Tibial artery (tissue), 4 donors: Measurements from ENCODE around the gene NOC4L.

Experiments used
- DNase-seq, 2 donors: peaks; one replicate each; pipeline ENCODE4 v3.0.0-alpha.2; 2019
- H3K27ac ChIP-seq, 2 donors: fragments of 200-600 bp; sonication (generic) in 1 of 2; 1 replicate in 1 of 2; 2 replicates in 1 of 2; pipeline ENCODE4 v1.5.1; 2018 to 2019; ENCODE audit warnings: mild to moderate bottlenecking in 1 of 2
- H3K27me3 ChIP-seq, 2 donors: fragments of 200-600 bp; sonication (generic) in 1 of 2; one replicate each; pipeline versions ENCODE4 v1.5.1 to v1.6.0; 2016 to 2019
- H3K36me3 ChIP-seq, 3 donors: fragments of 200-600 bp; sonication (generic) in 2 of 3; one replicate each; pipeline ENCODE4 v1.5.1; 2016 to 2019; ENCODE audit warnings: mild to moderate bottlenecking in 2 of 3
- H3K4me1 ChIP-seq, 4 donors: fragments of 200-600 bp; sonication (generic) in 2 of 4; 1 replicate in 3 of 4; 2 replicates in 1 of 4; pipeline ENCODE4 v1.5.1; 2016 to 2019
- H3K4me3 ChIP-seq, 2 donors: fragments of 200-600 bp; sonication (generic) in 1 of 2; 1 replicate in 1 of 2; 2 replicates in 1 of 2; pipeline ENCODE4 v1.5.1; 2018 to 2019; ENCODE audit warnings: mild to moderate bottlenecking in 2 of 2
- H3K9me3 ChIP-seq, 3 donors: fragments of 200-600 bp; sonication (generic) in 1 of 3; one replicate each; pipeline ENCODE4 v1.5.1; 2016 to 2019
- intact Hi-C: fragments of 100-400 bp; cut with DNase I; formaldehyde crosslinking; loops from one replicate; pipeline ENCODE4 v1.15.0; 2023; ENCODE audit warnings: low total_unique reads
- TF ChIP-seq, protein P1 (sequence below), 2 experiments: fragments of 200-600 bp in 1 of 2; fragments of 450-650 bp in 1 of 2; IDR thresholded peaks; one replicate each; pipeline ENCODE4 v1.5.1; 2017 to 2019; ENCODE audit warnings: antibody characterized with exemption in 2 of 2, mild to moderate bottlenecking in 1 of 2, moderate library complexity in 1 of 2

Gene NOC4L

DNA sequence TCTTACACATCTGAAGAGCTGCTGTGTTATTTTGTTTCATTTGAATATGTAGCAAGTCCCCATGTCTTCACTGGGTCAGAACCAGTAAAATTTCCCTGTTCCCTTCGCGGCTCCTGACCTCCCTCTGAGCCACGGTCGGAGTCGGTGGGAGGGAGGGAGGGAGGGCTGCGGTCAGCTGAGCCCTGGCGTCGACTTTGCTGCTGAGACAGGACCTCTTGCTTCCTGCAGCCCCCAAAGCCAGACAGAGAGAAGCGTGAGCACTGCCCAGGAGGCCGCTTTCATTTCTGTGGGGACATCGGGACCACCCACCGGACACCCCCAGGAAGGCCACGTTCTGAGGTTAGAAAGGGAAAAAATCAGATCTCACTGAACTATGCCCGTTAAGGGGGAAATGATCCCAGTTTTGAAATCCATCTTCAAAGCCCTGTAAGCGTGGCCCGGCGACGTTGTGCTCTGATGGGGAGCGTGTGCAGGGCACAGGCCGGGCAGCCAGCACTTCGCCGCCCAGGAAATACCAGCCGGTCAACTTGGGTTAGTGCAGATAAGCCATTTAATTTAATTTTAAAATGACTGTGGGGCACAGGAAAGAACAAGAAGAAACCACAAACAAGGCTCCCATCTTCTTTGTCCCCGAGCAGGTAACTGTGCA, 42.1 kb downstream of the NOC4L start:
- Histone ChIP-seq H3K4me3 (peak overlapping the region; percentile 3 to 8), H3K4me1 (peaks cover 0 to 21% (median 15%) of the 10 kb centered on the region in 4 donors), H3K9me3 (peaks cover 0 to 53% (median 25%) of the 10 kb centered on the region in 3 donors), H3K27ac (no peak overlapping the region), H3K36me3 (no peaks in the 10 kb centered on the region), H3K27me3 (peaks cover 0 to 11% of the 10 kb centered on the region in 2 donors)
- no peak for DNase-seq
- intact Hi-C loops, result no loop called here
- TF ChIP-seq, protein P1, sequence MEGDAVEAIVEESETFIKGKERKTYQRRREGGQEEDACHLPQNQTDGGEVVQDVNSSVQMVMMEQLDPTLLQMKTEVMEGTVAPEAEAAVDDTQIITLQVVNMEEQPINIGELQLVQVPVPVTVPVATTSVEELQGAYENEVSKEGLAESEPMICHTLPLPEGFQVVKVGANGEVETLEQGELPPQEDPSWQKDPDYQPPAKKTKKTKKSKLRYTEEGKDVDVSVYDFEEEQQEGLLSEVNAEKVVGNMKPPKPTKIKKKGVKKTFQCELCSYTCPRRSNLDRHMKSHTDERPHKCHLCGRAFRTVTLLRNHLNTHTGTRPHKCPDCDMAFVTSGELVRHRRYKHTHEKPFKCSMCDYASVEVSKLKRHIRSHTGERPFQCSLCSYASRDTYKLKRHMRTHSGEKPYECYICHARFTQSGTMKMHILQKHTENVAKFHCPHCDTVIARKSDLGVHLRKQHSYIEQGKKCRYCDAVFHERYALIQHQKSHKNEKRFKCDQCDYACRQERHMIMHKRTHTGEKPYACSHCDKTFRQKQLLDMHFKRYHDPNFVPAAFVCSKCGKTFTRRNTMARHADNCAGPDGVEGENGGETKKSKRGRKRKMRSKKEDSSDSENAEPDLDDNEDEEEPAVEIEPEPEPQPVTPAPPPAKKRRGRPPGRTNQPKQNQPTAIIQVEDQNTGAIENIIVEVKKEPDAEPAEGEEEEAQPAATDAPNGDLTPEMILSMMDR (IDR thresholded peaks at IDR 0.05), result no peak

DNA sequence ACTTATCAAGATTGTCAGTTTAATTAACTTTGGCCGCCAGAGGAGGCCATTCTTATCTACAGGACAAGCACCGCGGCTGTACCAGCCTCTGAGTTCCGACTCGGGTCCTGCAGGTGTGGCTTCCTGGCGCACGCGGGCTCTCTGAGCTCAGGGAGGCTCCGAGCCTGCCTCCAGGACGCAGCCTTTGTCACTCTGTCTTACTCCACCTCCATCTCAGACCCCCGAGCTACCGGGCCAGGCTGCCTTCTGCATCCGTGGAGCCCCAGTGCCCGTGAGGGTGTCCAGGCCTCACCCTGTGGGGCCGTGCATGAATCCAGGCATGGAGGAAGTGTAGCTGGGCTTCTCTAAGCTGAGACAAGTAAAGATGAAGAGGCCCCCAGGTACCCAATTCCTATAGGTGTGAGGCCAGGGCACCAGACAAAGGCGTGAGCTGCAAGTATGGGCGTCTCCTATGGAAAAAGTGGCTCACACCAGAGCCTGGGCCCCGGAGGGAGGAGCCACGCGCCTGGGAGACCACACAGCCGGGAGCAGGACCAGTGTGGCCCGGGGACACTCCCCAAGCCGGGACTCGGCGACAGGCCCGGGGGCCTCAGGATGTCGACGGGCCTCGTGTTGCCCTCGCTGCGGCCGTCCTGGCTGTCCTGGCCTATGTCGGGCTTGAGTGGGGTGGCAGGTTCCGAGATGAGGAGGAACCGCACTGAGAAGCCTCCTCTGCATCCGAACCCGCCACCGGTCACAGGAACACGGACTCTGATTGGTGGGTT, 42.8 kb downstream of the NOC4L start:
- Histone ChIP-seq H3K4me1 (peaks cover 0 to 21% (median 15%) of the 10 kb centered on the region in 4 donors), H3K36me3 (no peaks in the 10 kb centered on the region), H3K9me3 (peaks cover 0 to 53% (median 25%) of the 10 kb centered on the region in 3 donors), H3K27me3 (peaks cover 0 to 4% of the 10 kb centered on the region in 2 donors), H3K4me3 (no peak overlapping the region), H3K27ac (no peak overlapping the region)
- intact Hi-C loops, result no loop called here
- TF ChIP-seq, protein P1 (IDR thresholded peaks at IDR 0.05), result no peak
- no peak for DNase-seq

DNA sequence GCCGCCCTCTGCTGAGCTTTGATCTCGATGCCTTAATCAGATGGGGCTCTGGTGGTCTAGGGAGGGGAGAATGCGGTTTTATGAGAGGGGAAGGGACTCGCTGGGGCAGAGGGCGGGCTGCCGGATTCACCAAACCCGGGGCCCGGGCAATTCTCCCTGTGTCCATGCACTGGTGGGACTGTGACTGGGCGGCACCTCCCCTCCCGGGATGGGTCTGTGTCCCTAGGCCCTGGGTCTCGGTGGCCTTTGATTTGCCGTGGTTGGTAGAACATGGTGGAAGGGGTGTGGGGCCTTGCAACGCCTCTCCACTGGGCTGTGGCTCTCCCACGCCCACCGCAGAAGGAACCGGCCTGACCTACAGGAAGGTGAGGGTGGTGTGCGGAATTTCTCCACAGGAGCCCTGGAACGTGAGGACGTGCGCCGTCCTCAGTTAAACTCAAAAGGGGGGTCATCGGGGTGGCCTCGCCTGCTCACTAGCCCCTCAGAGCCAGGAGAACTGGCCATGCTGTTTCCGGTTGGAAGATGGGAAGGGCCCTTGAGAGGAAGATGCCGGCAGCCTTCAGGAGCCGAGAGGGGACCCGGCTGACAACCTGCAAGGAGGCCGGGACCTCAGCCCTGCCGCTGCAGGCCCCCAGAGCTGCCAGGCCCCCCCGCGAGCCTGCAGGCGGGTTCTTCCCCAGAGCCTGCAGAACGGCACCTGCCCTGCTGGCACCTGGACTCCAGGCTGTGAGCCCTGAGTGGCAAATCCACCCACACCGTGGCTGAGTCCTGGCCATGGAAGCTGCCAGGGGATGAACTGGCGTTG, 43.6 kb downstream of the NOC4L start:
- H3K36me3 ChIP-seq, result no peaks in the 10 kb centered on the region
- intact Hi-C loops, result no loop called here
- H3K4me1 ChIP-seq, result peaks cover 0 to 21% (median 15%) of the 10 kb centered on the region in 4 donors
- no peak overlapping the region for H3K4me3 ChIP-seq
- no peak for DNase-seq
- no peaks in the 10 kb centered on the region for H3K27me3 ChIP-seq
- no peak overlapping the region for H3K27ac ChIP-seq
- TF ChIP-seq, protein P1 (IDR thresholded peaks at IDR 0.05), result no peak
- H3K9me3 ChIP-seq, result peaks cover 0 to 49% (median 21%) of the 10 kb centered on the region in 3 donors

DNA sequence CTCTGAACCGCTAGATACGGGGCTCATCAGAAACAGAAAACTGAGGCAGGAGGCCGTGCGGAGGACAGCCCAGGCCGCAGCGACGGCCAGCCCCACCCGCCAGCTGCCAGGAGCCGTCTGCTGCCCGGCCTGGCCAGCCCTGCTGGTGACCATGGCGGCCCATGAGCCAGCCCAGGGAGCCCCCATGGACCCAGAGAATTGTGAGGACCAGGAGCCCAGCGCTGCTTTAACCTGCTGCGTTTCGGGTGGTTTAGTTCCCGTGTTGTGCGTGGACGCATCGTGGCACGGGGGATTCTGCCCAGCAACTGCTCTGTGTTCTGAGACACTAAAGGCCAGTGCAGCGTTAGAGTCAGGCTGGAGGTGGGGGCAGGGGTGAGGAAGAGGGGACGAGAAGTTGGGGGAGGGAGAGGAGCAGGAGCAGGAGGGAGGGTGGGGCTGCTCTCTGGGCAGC, 44.2 kb downstream of the NOC4L start:
- no peaks in the 10 kb centered on the region for H3K36me3 ChIP-seq
- H3K27ac ChIP-seq, result no peak overlapping the region
- peaks cover 0 to 45% (median 18%) of the 10 kb centered on the region in 3 donors for H3K9me3 ChIP-seq
- TF ChIP-seq, protein P1 (IDR thresholded peaks at IDR 0.05), result no peak
- DNase-seq, result no peak
- peak overlapping the region in 1 of 2 donors; percentile 65 for H3K4me3 ChIP-seq
- H3K4me1 ChIP-seq, result peaks cover 0 to 21% (median 15%) of the 10 kb centered on the region in 4 donors
- H3K27me3 ChIP-seq, result peaks cover 0 to 4% of the 10 kb centered on the region in 2 donors
- intact Hi-C loops, result no loop called here

GRCh38 chr12:132188916-132189325, 44.7 kb downstream of the NOC4L start:
- Histone ChIP-seq H3K27ac (peak overlapping the region; percentile 54 to 70), H3K4me3 (peak overlapping the region; percentile 55 to 65), H3K9me3 (peaks cover 0 to 45% (median 18%) of the 10 kb centered on the region in 3 donors), H3K36me3 (no peaks in the 10 kb centered on the region), H3K4me1 (peaks cover 0 to 21% (median 15%) of the 10 kb centered on the region in 4 donors), H3K27me3 (peaks cover 0 to 4% of the 10 kb centered on the region in 2 donors)
- intact Hi-C loops, result no loop called here
- TF ChIP-seq, protein P1 (IDR thresholded peaks at IDR 0.05), result no peak
- DNase-seq, result no peak
